RPMI7951 (cell line): ENCODE measurements around the gene RHEBL1. TPM values are rescaled to one million over a fixed set of nuclear protein-coding genes. Genes with fewer than 3 reads are reported as not detected.

ENCODE experiments used
- DNase-seq: peaks from one replicate; pipeline ENCODE4 v3.0.0-alpha.2; 2012; ENCODE audit warnings: low read depth
- total RNA-seq: library from RNA; depleted of rRNA; stranded (reverse); fragments of >200 nt; shearing (Covaris generic); gene quantifications from 2 replicates; pipeline ENCODE4 v1.2.3, GENCODE V29; 2014

Gene RHEBL1
- total RNA-seq, 1 experiment from 2014 or later: 6.7 TPM

DNA sequence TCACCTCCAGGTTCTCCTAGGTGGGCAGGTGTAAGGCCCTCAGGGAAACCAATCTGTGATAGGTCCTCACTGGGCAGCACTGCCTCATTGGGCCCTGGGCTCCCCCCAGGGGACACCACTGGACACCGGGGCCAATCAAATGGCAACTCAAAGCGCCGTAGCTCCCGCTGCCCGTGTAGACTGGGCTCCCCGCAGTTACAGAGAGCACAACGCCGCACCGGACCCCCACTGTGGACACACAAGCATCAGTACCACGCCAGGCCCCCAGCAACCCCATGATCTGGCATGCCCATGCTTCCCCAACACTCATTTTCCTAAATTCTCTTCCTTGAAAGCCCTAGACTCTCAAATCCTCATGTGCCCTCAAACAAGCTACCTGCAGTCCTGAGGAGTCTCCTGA lies 15.3 kb downstream of the RHEBL1 start:
- DNase-seq: no peak

DNA sequence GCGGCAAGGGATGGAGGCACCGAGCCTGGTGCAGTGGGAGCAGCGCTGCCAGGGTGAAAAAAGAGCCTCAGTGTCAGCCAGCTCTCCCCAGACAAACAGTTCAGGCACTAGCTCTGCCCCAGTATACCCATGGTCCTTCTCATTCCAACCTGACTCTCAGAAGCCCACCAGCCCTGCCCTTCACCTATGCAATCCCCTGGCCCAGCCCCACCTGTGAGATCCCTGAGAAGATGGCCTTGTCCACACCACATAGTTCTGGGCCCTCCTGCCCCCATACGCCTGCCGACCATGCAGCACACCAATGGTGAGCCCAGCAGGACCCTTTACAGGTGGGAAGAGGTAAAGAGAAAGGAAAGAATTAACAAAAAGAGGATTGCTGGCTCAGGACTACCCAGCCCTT lies 15.7 kb downstream of the RHEBL1 start:
- no peak for DNase-seq

DNA sequence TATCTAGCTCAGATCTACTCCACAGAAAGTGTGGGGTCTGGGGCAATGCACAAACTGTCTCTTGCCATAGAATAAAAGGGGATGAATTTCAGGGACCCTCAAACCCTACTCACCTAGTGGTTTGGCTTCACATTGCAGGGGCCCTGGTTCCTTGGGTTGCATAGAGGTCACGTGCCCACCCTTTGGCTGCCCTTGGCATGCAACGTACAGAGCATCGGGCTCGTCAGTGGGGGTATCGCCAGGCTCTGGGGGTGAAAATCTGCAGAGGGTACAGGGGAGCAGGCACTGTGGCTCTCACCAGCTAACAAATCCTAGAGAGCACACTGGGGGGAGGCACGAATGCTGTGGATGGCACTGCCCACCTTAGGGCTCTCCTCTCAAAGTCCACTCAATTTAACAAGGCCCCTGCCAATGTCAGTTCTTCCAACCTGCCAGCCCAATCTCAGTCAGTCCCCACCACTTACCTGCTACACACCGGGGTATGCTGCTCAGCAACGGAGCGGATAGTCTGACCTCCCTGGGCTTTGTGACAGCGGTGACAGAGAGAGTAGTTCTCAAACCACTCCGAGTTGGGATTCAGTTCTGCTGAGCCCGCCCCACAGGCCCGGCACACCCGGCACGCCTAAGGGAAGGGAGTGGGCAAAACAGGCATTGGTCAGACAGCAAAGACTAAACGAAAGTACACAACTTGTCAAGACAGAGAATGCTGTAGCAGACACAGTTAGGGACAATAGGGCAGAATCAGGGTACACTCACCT lies 17.1 kb downstream of the RHEBL1 start:
- no peak for DNase-seq

DNA sequence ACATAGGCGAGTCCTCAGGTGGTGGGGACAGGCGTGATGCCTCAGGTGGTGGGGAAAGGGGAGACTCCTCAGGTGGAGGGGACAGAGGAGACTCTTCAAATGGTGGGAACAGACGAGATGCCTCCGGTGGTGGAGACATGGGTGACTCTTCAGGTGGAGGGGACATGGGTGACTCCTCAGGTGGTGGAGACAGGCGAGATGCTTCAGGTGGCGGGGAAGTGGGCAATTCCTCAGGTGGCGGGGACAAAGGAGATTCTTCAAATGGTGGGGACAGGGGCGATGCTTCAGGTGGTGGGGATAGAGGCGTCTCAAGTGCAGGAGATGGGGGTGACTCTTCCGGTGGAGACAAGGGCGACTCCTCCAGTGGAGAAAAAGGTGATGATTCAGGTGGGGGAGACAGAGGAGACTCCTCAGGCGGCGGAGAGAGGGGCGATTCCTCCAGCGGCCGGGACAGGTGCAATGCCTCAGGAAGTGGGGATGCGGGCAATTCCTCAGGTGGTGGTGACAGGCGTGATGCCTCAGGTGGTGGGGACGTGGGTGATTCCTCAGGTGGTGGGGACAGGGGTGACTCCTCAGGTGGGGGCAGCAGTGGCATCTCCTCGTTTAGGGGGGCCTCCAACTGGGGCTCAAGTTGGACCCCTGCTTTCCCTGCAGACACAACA lies 17.9 kb downstream of the RHEBL1 start:
- no peak for DNase-seq

DNA sequence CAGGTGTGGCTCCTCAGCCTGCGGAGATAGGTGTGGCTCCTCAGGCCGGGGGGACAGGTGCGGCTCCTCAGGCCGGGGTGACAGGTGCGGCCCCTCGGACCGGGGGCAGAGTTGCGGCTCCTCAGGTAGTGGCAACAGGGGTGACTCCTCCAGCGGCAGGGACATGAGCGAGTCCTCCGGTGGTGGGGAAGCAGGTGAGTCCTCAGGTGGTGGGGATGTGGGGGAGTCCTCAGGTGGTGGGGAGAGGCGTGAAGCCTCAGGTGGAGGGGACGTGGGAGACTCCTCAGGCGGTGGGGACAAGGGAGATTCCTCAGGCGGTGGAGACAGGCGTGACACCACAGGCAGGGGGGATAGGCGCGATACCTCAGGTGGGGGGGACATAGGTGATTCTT lies 18.4 kb downstream of the RHEBL1 start:
- DNase-seq: no peak

DNA sequence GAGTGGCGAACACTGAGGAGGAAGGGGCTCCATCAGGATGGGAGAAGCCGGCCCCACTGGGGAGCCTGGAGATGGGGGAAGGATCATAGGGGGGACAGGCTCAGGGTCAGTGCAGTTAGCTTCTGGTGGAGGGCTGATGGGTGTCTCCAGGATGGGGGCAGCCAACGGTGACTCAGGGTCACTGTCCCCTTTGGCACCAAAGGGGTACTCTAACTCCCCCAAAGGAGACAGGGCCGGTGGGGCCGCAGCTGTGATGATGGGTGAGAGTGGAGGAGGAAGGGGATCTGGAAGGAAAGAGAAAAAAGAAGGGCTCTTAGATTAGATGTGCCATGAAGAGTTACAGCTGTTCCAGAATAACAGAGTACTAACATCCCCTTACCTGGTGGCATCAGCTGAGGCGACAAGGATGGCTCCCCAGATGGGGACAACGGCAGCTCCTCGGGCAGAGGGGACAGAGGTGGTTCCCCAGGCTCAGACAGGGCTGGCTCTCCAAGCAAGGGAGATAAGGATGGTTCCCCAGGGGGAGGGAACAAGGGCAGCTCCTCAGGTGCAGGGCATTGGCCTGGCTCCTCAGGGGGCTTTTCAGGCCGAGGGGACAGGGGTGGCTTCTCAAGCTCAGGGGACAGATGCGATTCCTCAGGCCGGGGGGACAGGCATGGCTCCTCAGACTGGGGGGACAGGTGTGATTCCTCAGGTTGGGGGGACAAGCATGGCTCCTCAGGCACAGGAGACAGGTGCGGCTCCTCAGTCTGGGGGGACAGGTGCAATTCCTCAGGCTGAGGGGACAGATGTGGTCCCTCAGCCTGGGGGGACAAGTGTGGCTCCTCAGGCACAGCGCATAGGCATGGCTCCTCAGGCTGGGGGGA lies 19.0 kb downstream of the RHEBL1 start:
- no peak for DNase-seq

DNA sequence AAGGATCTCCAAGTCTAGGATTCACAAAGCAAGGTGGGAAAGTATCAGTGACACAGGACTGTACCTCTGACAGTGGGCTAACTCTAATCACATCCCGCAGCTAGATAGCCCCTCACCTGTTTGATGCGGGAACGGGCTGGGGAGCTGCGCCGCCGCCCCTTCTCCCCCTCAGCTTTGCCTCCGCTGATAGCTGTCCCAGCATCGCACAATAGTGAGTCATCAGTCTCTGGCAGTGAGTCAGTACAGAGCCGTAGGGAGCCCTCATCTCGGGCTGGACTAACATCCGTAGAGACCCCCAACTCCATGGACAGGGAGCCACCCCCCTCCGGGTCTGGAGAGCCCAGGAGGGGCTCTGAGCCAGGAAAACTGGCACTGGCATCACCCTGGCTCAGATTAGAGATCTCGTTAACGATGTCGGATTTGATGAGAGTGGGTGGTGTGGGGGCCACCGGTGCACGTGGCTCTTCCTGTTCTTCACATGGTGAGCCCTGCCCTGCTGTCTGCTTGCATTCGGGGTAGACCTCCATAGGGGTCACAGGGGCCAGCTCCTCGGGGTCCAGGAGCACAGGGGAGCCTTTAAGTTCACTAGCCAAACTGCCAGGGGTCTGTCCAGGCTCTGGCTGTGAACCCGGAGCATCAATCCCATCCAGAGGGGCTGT lies 20.1 kb downstream of the RHEBL1 start:
- peak; percentile 46 for DNase-seq

DNA sequence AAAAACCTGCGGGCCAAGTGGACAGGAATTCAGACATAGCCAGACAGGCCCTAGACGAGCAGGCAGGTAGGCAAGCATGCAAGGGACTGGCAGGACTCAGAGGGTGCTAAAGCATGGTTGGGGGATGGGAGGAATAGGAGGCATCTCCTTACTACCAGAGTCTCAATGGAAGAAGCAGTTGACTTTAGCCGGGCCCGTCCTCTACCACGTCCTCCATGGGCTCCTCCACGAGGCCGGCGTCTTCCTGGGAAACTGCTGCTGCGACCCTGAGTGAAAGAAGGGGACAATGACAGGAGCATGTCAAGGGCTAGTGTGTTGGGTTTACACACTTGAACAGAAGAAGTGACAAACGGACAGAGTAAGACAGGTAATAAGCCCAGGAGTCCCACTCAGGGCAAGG lies 20.8 kb downstream of the RHEBL1 start:
- DNase-seq: no peak

DNA sequence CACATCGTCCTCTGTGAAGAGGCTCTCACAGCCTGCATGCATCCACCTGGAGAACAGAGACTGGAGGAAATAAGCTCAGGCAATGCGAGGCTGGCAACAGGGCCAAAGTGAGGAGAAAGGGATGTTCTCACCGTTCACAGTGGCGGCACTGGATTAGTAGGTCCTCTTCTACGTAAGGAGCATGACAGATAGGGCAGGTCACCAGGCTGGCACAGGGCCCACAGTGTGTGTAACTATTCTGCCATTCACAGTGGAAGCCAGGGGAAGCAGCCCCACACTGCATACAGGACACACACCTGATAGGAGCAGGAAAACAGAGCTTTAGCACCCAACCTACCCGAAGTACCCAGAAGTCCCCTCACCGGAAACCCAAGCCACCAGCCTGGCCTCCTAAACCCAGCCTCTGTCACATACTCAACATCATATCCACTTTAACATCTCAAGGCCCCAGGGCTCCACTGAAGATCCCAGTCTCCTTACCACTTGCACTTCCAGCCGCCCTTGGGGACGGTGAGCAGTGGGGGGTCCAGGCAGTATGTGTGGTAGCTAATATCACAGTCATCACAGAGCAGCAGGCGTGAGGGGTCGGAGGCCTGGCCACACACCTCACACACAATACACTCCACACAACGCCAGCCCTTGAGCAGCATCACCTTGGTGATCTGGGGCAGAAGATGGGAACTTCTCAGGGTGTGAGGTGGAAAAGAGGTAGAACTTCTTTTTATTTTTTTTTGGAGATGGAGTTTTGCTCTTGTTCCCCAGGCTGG lies 23.5 kb downstream of the RHEBL1 start:
- no peak for DNase-seq

DNA sequence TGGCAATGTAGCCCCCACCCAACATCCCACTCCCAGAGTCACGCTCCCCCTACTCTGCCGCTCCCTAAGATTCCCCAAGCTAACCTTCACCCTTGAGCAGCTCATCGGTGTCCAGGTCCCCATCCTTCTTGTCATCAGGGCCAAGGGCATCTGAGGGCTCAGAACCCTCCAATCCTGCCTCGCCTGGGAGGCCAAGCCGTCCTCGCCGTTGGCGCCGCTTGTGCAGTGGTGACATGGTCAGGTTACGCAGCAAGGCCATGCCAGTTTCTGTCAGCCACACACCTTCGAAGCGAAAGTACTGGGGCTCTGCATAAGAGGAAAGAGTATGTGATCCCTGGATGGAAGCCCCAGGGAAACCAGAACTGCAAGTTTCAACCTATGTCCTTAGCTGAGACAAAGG lies 25.1 kb downstream of the RHEBL1 start:
- DNase-seq: no peak

DNA sequence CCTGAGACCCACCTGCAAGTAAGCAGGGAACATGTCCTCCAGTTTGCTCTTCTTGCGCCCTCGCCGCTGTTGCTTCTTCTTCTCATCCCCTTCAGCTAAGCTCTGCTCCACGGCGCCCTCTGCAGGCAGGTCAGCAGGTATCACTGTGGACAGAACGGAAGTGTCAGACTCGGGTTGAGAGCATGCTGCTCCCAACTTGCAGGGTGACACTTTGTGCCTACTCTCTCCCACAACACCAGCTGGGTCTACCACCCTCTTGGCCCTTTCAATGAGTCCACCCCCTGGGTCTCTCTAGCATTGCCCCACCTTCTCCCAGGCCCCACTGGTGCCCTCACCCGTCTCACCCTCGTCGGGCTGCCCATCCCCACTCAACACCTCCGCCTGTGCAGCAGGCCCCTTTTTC lies 25.9 kb downstream of the RHEBL1 start:
- peak; percentile 20 for DNase-seq

DNA sequence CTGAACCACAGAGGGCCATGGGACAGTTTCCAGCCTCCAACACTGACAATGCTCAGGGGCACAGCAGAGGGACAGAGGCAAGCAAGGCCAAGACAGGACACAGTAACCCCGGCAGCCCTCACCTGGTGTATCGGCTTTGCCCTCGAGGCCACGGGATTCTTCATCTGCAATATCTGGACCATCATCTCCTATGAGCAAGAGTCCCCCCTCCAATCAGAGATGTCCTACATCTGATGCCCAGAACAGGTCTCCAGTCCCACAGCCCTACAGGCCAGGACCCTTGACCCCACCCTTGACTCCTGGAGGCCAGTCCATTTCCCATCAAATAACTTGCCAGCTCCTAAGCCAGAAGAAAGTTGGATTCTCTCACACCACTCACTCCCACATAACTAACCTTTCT lies 26.5 kb downstream of the RHEBL1 start:
- DNase-seq: no peak

DNA sequence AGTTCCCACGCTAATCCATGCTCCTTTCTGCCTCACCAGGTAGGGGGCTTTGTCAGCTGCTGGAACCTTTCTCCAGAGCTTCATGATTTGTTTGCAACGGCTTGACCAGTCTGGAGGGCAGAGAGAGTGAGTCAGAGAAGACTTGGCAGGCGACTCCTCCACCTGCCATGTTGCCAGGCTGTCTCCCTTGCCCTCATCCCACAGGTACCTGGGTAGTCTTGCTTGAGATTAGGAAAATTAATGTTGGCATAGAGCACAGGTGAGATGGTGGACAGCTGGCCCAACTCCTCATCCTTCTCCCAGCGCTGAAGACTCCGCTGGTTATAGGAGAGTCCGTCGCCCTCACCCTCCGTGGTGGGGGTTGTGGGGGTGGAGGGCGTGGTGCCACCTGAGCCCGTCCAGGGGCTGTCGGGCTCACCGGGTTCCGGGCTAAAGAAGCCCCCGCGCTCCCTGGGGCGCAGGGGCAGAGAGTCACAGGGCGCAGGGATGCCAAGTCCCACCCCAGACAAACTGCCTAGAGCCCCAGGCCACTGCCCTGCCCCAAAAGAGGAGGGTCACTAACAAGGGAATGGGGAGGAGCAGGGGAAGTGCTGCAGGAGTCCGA lies 27.8 kb downstream of the RHEBL1 start:
- no peak for DNase-seq

DNA sequence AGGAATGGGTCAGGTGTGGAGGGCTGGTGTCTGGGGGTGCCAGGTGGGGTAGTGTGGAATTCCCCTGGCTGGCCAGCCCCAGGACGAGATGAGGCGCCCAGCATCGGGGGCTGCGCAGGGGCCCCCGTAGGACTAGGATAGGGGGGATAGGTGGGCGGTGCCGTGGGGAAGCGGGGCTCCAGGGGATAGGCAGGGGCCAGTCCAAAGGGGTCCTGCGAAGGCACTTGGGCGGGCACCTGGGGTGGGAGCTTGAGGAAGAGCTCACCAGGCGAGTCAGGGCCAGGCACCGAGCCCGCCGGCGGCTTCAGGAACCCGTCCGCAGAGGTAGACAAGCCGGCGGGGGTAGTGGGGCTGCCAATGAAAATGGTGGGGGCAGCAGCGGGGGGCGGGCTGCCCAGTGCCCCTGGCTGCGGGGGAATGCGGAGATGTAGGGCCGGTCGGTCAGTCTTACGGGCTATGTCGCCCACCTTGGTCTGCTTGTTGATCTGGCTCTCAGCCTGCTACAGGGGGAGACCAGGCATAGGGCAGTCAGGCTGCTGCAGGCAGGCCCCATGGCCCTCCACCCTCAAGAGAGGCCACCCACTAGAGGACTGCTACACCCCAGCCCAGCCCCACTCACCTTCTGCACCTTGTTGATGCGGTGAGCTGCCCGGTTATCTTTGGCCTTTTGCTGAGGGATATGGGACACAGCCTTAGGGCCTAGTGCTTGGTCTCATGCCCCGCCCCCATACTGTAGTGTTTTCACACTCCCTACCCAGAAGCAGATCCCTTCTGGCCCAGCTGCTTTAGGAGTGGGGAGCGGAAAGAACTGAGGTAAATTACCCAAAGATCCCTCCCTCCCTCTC lies 28.5 kb downstream of the RHEBL1 start:
- no peak for DNase-seq

DNA sequence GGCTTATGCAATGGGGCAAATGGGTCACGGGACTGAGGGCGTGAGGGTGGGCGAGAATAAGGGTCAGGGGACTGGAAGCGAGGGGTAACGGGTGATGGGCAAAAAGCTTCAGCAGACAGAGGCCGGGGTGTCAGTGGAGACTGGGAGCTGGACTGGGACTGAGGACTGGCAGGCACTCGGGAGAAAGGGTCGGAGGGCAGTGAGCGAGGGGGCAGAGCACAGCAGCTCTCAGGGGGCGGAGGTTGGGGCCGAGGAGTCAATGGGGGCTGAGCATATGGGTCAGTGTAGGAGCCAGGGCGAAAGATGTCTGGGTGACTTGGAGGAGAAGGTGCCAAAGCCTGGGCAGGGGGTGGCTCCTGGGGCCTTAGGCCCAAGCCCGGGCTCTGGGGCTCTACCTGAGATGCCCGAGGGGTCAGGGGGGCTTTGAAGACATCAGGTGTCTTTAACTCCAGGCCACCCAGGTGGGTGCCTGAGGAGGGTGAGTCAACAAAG lies 29.4 kb downstream of the RHEBL1 start:
- DNase-seq: no peak

DNA sequence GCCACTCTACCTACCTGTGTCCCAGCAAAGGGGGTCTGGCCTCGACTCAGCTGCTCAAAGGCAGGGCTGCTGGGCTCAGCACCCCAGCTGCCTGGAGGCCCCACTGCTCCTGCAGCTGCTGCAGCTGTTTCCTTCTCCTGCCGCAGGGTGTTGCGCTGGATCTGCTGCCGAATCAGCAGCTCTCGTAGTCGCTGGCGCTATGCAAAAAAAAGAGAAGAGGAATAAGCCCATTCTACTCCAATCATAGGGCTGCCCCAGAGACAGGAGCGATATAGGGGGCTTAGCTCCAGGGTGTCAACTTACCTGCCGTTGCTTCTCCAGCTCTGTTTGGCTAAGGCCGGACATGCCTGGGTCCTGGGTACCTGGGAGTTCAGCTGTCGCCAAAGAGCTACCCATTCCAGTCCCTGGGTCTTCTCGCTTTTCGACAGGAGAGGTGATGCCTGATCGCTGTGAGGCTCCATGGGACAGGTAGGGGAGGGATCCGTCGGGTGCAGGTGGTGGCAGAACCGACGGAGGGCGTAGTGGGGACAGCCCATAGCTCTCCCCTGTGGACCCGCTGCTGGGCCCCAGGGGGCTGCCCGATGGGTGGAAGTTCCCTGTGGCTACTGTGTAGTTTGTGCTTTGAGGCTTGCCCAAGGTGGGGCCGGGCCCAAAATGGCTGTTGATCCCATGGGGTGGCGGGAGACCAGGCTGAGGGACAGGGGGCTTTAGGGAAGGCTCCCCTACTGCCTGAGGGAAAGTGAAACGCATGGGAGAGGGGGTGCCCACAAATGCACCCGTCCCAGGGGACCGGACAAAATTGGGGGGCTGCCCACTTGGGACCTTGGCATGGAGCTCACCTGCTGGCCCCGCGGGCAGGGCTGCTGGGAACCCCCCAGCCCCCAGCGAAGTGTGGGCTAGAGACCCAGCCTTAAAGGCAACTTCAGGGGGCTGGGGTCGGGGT lies 30.1 kb downstream of the RHEBL1 start:
- no peak for DNase-seq

DNA sequence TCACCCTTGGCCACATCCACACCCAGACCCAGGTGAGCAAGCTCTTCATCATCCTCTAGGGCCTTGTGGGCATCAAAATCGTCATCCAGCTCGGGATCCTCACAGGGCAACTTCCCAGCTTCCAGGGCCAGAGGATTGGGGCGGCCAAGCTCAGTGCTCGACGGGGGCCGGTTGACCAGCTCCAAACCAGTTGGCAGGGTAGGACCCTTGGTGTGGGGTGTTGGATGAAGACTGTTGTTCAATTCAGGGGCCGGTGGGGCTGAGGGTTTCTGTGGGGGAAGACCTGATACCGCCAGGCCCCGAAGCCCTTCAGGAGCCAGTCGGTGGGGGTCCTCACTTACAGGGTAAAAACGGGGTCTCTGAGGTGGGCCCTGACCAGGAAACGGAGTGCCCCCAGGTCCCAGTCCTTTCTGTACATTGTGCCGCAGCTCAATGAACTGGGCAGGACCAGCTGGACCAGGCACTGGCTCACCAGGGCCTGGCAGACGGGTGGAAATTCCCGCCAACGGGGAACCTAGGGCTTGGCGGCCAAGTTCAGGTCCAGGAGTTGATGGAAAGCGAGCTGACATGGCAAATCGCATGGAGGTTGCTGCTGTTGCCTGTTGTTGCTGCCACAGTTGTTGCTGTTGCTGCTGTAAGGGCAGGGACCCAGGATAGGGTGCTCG lies 31.4 kb downstream of the RHEBL1 start:
- no peak for DNase-seq

DNA sequence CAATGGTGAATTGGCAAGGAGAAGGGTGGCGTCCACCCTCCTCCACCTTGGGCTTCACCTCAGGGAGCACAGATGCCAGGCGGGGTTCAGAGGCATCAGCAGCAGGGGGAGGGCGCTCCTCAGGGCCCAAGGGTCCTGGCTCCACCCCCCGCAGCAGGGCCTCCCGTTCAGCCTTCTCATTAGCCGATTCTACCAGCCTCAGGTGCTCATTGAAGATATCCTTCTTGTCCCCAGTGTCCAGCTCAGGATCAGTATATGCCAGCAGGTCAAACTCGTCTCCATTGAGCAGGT lies 31.9 kb downstream of the RHEBL1 start:
- DNase-seq: no peak
